RWPE1 (cell line): ENCODE measurements around the gene NMT1.

Source experiments
- CTCF ChIA-PET: fragments of 350-600 bp; sonication (Branson Sonifier 250); formaldehyde crosslinking; extraction: SDS; loops from one replicate; lab custom pipeline; 2021; lab: Yijun Ruan, JAX
- POLR2A ChIA-PET: fragments of 400-600 bp; formaldehyde crosslinking; extraction: SDS; loops from one replicate; lab custom pipeline; 2020; ENCODE audit warnings: antibody characterized with exemption; ENCODE audit not compliant: low non-redundant PET; lab: Yijun Ruan, JAX
- DNase-seq: peaks from one replicate; pipeline ENCODE4 v3.0.0; 2012; ENCODE audit warnings: low spot score
- H3K27ac ChIP-seq: fragments of 450-650 bp; 2 replicates; pipeline ENCODE4 v1.5.1; 2017
- TF ChIP-seq, protein P1 (sequence below): fragments of 450-650 bp; conservative IDR thresholded peaks from 2 replicates; pipeline ENCODE4 v1.5.1; 2017; ENCODE audit warnings: low read depth, mild to moderate bottlenecking

Gene NMT1

GRCh38 chr17:45060797-45061605 lies at the start of gene NMT1:
Gene NMT1, plus strand, starts transcription at chr17:45061317. Its CDS starts 13 bp downstream, at chr17:45061330.
- POLR2A ChIA-PET: interaction anchor here (0.6 to 1.3 kb wide), 4 partner anchors 9 to 184 kb away, joined by 3 to 9 read pairs (median 3); partner anchors contain the start of gene DCAKD
- peak; percentile 98 for DNase-seq
- CTCF ChIA-PET: interaction anchor here (0.7 to 1.0 kb wide), 2 partner anchors 38 to 71 kb away, joined by 3 to 4 read pairs; no protein-coding TSS in a partner anchor
- H3K27ac ChIP-seq: peak within 1 kb of the TSS; percentile 86
- TF ChIP-seq, protein P1, sequence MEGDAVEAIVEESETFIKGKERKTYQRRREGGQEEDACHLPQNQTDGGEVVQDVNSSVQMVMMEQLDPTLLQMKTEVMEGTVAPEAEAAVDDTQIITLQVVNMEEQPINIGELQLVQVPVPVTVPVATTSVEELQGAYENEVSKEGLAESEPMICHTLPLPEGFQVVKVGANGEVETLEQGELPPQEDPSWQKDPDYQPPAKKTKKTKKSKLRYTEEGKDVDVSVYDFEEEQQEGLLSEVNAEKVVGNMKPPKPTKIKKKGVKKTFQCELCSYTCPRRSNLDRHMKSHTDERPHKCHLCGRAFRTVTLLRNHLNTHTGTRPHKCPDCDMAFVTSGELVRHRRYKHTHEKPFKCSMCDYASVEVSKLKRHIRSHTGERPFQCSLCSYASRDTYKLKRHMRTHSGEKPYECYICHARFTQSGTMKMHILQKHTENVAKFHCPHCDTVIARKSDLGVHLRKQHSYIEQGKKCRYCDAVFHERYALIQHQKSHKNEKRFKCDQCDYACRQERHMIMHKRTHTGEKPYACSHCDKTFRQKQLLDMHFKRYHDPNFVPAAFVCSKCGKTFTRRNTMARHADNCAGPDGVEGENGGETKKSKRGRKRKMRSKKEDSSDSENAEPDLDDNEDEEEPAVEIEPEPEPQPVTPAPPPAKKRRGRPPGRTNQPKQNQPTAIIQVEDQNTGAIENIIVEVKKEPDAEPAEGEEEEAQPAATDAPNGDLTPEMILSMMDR: no peak

DNA sequence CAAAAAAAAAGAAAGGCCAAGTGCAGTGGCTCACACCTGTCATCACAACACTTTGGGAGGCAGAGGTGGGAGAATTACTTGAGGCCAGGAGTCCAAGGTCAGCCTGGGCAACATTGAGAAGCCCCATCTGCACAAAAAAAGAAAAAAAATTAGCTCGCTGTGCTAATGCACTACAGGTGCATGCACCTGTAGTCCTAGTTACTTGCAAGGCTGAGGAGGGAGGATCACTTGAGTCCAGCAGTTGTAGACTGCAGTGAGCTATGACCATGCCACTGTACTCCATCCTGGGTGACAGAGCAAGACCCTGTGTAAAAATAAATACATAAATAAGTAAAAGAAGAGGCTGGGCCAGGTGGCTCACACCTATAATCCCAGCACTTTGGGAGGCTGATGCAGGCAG lies 49.4 kb upstream of the NMT1 start:
- no peak for DNase-seq
- H3K27ac ChIP-seq: no peak overlapping the region
- TF ChIP-seq, protein P1: no peak
- ChIA-PET CTCF (interaction anchor here (0.6 to 0.8 kb wide), 2 partner anchors 8 to 20 kb away, joined by 3 read pairs; no protein-coding TSS in a partner anchor), POLR2A (no interaction called here)

DNA sequence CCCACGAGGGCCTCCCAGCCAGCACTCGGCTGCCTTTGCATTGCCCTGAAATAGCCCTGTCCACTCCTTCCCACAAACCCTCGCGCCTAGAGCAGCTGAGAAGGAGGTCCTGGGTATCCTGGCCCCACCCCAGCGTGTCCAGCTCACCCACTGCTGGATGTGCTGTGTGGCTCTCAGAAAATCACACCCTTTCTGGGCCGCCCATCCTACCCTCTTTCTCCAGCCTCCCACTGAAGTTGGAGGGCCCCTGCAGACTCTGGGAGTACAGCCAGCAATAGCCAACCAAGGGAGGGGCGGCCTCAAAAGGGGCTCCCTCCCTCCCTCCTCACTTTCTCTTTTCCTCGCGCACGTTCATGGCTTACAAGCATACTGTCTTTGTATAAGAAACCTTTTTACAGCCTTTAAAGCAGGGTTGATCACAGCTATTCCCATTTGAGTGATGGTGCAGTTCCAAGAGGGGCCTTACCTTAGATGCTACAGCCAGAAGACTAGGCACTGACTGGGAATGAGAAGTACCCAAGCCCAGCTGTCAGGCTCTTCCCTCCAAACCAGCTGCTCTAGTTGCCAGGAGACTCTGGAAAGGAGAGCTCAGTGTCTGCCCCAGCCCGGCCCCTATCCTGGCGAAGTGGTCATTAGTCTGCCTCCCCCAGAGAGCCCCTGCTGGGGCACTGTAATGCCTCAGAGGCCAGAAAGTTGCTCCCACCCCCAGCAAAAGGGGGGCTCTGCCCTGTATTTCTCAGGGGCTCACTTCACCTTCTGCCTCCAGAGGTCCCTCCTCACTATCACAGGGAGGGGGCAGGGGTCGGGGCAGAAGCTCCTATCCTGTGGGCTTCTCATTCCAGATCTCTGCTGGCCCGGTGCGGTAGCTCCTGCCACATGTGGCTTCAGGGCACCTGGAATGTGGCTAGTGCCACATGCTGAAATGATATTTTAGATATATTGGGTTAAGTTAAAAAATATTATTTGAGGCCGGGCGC lies 47.8 kb upstream of the NMT1 start:
- TF ChIP-seq, protein P1: no peak
- POLR2A ChIA-PET: no interaction called here
- no peak for DNase-seq
- CTCF ChIA-PET: interaction anchor here (0.7 to 1.5 kb wide), 2 partner anchors 93 to 413 kb away, joined by 3 to 5 read pairs; no protein-coding TSS in a partner anchor
- H3K27ac ChIP-seq: no peak overlapping the region; the same call in 1 of the 2 replicates

DNA sequence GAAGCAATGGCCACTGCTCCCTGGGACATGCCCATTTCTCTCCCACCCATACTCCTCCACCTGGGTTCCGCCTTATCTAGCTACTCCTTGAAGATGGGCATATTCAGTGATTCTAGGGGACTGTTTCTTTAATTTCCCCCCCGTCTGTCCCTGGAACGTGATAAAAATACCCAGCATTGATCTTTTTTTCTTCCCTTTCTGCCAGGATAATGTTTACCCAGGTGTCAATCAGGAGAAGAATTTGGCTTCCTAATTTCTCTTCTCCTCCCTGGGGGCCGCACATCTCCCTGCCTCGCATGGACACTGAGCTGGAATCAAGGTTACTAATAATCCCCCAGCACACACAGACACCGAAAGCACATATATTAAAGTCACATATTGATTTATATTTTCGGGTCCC lies 44.9 kb upstream of the NMT1 start:
- POLR2A ChIA-PET: no interaction called here
- no peak for DNase-seq
- CTCF ChIA-PET: interaction anchor here (0.6 kb wide), 2 partner anchors 478 to 1284 kb away, joined by 3 to 7 read pairs; no protein-coding TSS in a partner anchor
- H3K27ac ChIP-seq: no peak overlapping the region
- TF ChIP-seq, protein P1: no peak

DNA sequence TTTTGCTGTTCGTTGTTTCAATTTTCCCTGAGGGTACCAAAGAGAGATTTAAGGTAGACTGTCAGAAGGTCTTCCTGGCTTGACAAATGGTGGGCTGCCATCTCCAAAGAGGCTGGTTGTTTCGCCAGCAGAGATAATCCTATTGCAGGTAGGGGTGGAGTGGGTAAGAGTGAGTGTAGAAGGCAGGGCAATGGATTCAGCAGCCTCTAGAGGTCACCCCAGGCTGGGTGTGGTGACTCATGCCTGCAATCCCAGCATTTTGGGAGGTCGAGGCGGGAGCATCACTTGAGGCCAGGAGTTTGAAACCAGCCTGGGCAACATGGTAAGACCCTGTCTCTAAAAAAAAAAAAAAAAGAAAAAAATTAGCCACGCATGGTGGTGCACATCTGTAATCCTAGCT lies 44.3 kb upstream of the NMT1 start:
- CTCF ChIA-PET: interaction anchor here (0.6 to 1.3 kb wide), 7 partner anchors 15 to 159 kb away, joined by 4 to 15 read pairs (median 6); no protein-coding TSS in a partner anchor
- no peak for DNase-seq
- POLR2A ChIA-PET: no interaction called here
- H3K27ac ChIP-seq: no peak overlapping the region
- TF ChIP-seq, protein P1: peak; percentile 36
